NCI-H1092 (cell line): ENCODE data around the gene KLF9.

ENCODE experiments used
- DNase-seq: peaks from one replicate; lab custom pipeline; 2025; lab: John Stamatoyannopoulos, UW

Gene KLF9

GRCh38 chr9:70422371-70423043 is 8.1 kb upstream of the KLF9 start:
- DNase-seq, result no peak

GRCh38 chr9:70421272-70422180 is 7.1 kb upstream of the KLF9 start:
- DNase-seq, result no peak

GRCh38 chr9:70420441-70421271 is 6.2 kb upstream of the KLF9 start:
- DNase-seq, result peak; percentile 83

- DNase-seq, result peak; percentile 85
Observed at GRCh38 chr9:70419556-70420440, 5.3 kb upstream of the KLF9 start.

- DNase-seq, result peak; percentile 69
Observed at GRCh38 chr9:70418822-70419555, 4.5 kb upstream of the KLF9 start.

- no peak for DNase-seq
Observed at GRCh38 chr9:70415476-70415875, 1.0 kb upstream of the KLF9 start.

- DNase-seq, result no peak
Observed at GRCh38 chr9:70415041-70415440, 584 bp upstream of the KLF9 start.

- DNase-seq, result peak; percentile 21
Observed at GRCh38 chr9:70413464-70413798, 1.0 kb downstream of the KLF9 start.

GRCh38 chr9:70412832-70413463 is 1.5 kb downstream of the KLF9 start:
- peak; percentile 45 for DNase-seq

GRCh38 chr9:70411930-70412831 is 2.3 kb downstream of the KLF9 start:
- DNase-seq, result no peak

- DNase-seq, result no peak
Observed at GRCh38 chr9:70411121-70411929, 3.1 kb downstream of the KLF9 start.

- DNase-seq, result no peak
Observed at GRCh38 chr9:70410368-70410767, 4.1 kb downstream of the KLF9 start.

GRCh38 chr9:70409800-70410199 is 4.7 kb downstream of the KLF9 start:
- no peak for DNase-seq

- no peak for DNase-seq
Observed at GRCh38 chr9:70409280-70409679, 5.2 kb downstream of the KLF9 start.

GRCh38 chr9:70408393-70409040 is 5.9 kb downstream of the KLF9 start:
- no peak for DNase-seq

- no peak for DNase-seq
Observed at GRCh38 chr9:70407081-70407503, 7.4 kb downstream of the KLF9 start.

- DNase-seq, result no peak
Observed at GRCh38 chr9:70406434-70406862, 8.0 kb downstream of the KLF9 start.
